HG02678 (cell line): ENCODE measurements around the gene SPRED2.

Source experiments
- ATAC-seq: cut with Tn5 transposase; IDR thresholded peaks from one replicate; pipeline ENCODE4 v1.9.1; 2021; ENCODE audit warnings: mild to moderate bottlenecking, moderate library complexity; ENCODE audit not compliant: unreplicated experiment

Gene SPRED2

GRCh38 chr2:65287364-65287763, 145.0 kb downstream of the SPRED2 start:
- no peak for ATAC-seq

- no peak for ATAC-seq
Observed at GRCh38 chr2:65282477-65283053, 149.8 kb downstream of the SPRED2 start.

- no peak for ATAC-seq
Observed at GRCh38 chr2:65281627-65282351, 150.6 kb downstream of the SPRED2 start.

GRCh38 chr2:65279756-65280155, 152.6 kb downstream of the SPRED2 start:
- ATAC-seq = no peak

GRCh38 chr2:65278531-65278981, 153.8 kb downstream of the SPRED2 start:
- no peak for ATAC-seq

GRCh38 chr2:65277791-65278483, 154.5 kb downstream of the SPRED2 start:
- no peak for ATAC-seq

- ATAC-seq = no peak
Observed at GRCh38 chr2:65277118-65277517, 155.3 kb downstream of the SPRED2 start.

- ATAC-seq = no peak
Observed at GRCh38 chr2:65276609-65277008, 155.8 kb downstream of the SPRED2 start.

GRCh38 chr2:65275141-65275915, 157.1 kb downstream of the SPRED2 start:
- no peak for ATAC-seq

- ATAC-seq = no peak
Observed at GRCh38 chr2:65273344-65273743, 159.1 kb downstream of the SPRED2 start.

- no peak for ATAC-seq
Observed at GRCh38 chr2:65268957-65269356, 163.4 kb downstream of the SPRED2 start.

- ATAC-seq = no peak
Observed at GRCh38 chr2:65267008-65267407, 165.4 kb downstream of the SPRED2 start.

GRCh38 chr2:65265671-65266045, 166.7 kb downstream of the SPRED2 start:
- ATAC-seq = no peak

GRCh38 chr2:65264821-65265670, 167.4 kb downstream of the SPRED2 start:
- ATAC-seq = no peak

- no peak for ATAC-seq
Observed at GRCh38 chr2:65263986-65264385, 168.4 kb downstream of the SPRED2 start.

GRCh38 chr2:65263262-65263661, 169.1 kb downstream of the SPRED2 start:
- ATAC-seq = no peak

- no peak for ATAC-seq
Observed at GRCh38 chr2:65261676-65262075, 170.7 kb downstream of the SPRED2 start.
